Measurements from ENCODE around the gene SLC12A5.

Gene SLC12A5

DNA sequence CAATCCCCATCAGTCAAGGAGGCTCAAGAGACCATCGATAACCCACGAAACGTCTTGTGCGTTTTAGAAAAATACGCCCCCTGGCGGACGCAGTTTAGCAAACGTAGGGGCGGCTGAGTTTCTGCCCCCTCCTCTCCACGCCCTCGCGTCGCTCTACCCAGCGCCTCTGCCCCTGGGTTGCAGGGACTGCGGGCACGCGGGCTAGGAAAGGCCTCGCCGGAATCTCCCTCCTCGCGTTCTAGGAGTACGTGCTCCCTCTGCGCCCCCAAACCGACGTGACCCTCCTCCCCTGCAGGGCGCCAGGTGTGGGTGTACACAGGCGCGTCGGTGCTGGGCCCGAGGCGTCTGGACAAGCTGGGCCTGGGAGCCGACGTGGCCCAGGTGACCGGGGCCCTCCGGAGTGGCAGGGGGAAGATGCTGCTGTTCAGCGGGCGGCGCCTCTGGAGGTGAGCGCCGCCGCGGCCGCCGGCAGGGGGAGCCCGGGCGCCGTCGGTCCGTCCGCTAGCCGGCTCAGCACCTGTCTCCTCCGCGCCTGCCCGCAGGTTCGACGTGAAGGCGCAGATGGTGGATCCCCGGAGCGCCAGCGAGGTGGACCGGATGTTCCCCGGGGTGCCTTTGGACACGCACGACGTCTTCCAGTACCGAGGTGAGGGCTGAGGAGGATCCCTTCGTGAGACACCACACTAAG, 15.0 kb upstream of the SLC12A5 start (continued):
- TF ChIP-seq, protein P1, sequence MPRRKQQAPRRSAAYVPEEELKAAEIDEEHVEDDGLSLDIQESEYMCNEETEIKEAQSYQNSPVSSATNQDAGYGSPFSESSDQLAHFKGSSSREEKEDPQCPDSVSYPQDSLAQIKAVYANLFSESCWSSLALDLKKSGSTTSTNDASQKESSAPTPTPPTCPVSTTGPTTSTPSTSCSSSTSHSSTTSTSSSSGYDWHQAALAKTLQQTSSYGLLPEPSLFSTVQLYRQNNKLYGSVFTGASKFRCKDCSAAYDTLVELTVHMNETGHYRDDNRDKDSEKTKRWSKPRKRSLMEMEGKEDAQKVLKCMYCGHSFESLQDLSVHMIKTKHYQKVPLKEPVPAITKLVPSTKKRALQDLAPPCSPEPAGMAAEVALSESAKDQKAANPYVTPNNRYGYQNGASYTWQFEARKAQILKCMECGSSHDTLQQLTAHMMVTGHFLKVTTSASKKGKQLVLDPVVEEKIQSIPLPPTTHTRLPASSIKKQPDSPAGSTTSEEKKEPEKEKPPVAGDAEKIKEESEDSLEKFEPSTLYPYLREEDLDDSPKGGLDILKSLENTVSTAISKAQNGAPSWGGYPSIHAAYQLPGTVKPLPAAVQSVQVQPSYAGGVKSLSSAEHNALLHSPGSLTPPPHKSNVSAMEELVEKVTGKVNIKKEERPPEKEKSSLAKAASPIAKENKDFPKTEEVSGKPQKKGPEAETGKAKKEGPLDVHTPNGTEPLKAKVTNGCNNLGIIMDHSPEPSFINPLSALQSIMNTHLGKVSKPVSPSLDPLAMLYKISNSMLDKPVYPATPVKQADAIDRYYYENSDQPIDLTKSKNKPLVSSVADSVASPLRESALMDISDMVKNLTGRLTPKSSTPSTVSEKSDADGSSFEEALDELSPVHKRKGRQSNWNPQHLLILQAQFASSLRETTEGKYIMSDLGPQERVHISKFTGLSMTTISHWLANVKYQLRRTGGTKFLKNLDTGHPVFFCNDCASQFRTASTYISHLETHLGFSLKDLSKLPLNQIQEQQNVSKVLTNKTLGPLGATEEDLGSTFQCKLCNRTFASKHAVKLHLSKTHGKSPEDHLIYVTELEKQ (tag by site-specific recombination; IDR thresholded peaks at IDR 0.05; ENCODE audit: borderline replicate concordance), result no peak
- TF ChIP-seq, protein P2, sequence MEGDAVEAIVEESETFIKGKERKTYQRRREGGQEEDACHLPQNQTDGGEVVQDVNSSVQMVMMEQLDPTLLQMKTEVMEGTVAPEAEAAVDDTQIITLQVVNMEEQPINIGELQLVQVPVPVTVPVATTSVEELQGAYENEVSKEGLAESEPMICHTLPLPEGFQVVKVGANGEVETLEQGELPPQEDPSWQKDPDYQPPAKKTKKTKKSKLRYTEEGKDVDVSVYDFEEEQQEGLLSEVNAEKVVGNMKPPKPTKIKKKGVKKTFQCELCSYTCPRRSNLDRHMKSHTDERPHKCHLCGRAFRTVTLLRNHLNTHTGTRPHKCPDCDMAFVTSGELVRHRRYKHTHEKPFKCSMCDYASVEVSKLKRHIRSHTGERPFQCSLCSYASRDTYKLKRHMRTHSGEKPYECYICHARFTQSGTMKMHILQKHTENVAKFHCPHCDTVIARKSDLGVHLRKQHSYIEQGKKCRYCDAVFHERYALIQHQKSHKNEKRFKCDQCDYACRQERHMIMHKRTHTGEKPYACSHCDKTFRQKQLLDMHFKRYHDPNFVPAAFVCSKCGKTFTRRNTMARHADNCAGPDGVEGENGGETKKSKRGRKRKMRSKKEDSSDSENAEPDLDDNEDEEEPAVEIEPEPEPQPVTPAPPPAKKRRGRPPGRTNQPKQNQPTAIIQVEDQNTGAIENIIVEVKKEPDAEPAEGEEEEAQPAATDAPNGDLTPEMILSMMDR (tag by site-specific recombination; IDR thresholded peaks at IDR 0.05), result peak; percentile 79; the same call in 1 of the 2 replicates
- TF ChIP-seq ZNF24 (tag by site-specific recombination; IDR thresholded peaks at IDR 0.05), result 0 out of 2 replicates have a peak, but pooled peaks have one; percentile 54
- TF ChIP-seq ZNF155 (tag by site-specific recombination; IDR thresholded peaks at IDR 0.05), result no peak
- TF ChIP-seq, protein P3, sequence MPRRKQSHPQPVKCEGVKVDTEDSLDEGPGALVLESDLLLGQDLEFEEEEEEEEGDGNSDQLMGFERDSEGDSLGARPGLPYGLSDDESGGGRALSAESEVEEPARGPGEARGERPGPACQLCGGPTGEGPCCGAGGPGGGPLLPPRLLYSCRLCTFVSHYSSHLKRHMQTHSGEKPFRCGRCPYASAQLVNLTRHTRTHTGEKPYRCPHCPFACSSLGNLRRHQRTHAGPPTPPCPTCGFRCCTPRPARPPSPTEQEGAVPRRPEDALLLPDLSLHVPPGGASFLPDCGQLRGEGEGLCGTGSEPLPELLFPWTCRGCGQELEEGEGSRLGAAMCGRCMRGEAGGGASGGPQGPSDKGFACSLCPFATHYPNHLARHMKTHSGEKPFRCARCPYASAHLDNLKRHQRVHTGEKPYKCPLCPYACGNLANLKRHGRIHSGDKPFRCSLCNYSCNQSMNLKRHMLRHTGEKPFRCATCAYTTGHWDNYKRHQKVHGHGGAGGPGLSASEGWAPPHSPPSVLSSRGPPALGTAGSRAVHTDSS (tag by site-specific recombination; IDR thresholded peaks at IDR 0.05), result no peak
- TF ChIP-seq REPIN1 (tag by site-specific recombination; IDR thresholded peaks at IDR 0.05; ENCODE audit: low read depth), result no peak
- TF ChIP-seq SALL2 (tag by site-specific recombination; IDR thresholded peaks at IDR 0.05; ENCODE audit: borderline replicate concordance), result no peak
- TF ChIP-seq KLF8 (tag by site-specific recombination; IDR thresholded peaks at IDR 0.05), result peak; percentile 78
- TF ChIP-seq, protein P4, sequence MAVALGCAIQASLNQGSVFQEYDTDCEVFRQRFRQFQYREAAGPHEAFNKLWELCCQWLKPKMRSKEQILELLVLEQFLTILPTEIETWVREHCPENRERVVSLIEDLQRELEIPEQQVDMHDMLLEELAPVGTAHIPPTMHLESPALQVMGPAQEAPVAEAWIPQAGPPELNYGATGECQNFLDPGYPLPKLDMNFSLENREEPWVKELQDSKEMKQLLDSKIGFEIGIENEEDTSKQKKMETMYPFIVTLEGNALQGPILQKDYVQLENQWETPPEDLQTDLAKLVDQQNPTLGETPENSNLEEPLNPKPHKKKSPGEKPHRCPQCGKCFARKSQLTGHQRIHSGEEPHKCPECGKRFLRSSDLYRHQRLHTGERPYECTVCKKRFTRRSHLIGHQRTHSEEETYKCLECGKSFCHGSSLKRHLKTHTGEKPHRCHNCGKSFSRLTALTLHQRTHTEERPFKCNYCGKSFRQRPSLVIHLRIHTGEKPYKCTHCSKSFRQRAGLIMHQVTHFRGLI (tag by site-specific recombination; IDR thresholded peaks at IDR 0.05), result no peak
- peak; percentile 87 for TF ChIP-seq ZFHX2 (tag by site-specific recombination; conservative IDR thresholded peaks at IDR 0.05)
- peak; percentile 81 for TF ChIP-seq ZNF76 (tag by site-specific recombination; IDR thresholded peaks at IDR 0.05; ENCODE audit: borderline replicate concordance, low read depth)
- no peak for TF ChIP-seq ZNF112 (tag by site-specific recombination; IDR thresholded peaks at IDR 0.05)
- TF ChIP-seq ZNF664 (tag by site-specific recombination; IDR thresholded peaks at IDR 0.05), result no peak
- TF ChIP-seq ZNF791 (tag by site-specific recombination; IDR thresholded peaks at IDR 0.05), result no peak
- TF ChIP-seq, protein P5, sequence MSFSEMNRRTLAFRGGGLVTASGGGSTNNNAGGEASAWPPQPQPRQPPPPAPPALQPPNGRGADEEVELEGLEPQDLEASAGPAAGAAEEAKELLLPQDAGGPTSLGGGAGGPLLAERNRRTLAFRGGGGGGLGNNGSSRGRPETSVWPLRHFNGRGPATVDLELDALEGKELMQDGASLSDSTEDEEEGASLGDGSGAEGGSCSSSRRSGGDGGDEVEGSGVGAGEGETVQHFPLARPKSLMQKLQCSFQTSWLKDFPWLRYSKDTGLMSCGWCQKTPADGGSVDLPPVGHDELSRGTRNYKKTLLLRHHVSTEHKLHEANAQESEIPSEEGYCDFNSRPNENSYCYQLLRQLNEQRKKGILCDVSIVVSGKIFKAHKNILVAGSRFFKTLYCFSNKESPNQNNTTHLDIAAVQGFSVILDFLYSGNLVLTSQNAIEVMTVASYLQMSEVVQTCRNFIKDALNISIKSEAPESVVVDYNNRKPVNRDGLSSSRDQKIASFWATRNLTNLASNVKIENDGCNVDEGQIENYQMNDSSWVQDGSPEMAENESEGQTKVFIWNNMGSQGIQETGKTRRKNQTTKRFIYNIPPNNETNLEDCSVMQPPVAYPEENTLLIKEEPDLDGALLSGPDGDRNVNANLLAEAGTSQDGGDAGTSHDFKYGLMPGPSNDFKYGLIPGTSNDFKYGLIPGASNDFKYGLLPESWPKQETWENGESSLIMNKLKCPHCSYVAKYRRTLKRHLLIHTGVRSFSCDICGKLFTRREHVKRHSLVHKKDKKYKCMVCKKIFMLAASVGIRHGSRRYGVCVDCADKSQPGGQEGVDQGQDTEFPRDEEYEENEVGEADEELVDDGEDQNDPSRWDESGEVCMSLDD (tag by site-specific recombination; IDR thresholded peaks at IDR 0.05), result no peak; the same call in 1 of the 2 replicates
- peak; percentile 39 for TF ChIP-seq ZIC2 (tag by site-specific recombination; IDR thresholded peaks at IDR 0.05)
- TF ChIP-seq EGR2 (tag by site-specific recombination; IDR thresholded peaks at IDR 0.05; ENCODE audit: low read depth), result peak; percentile 87
- TF ChIP-seq ZEB2 (tag by site-specific recombination; IDR thresholded peaks at IDR 0.05), result peak; percentile 83
- TF ChIP-seq, protein P6, sequence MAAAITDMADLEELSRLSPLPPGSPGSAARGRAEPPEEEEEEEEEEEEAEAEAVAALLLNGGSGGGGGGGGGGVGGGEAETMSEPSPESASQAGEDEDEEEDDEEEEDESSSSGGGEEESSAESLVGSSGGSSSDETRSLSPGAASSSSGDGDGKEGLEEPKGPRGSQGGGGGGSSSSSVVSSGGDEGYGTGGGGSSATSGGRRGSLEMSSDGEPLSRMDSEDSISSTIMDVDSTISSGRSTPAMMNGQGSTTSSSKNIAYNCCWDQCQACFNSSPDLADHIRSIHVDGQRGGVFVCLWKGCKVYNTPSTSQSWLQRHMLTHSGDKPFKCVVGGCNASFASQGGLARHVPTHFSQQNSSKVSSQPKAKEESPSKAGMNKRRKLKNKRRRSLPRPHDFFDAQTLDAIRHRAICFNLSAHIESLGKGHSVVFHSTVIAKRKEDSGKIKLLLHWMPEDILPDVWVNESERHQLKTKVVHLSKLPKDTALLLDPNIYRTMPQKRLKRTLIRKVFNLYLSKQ (tag by site-specific recombination; IDR thresholded peaks at IDR 0.05; ENCODE audit: borderline replicate concordance), result no peak
- no peak for TF ChIP-seq ZNF555 (tag by site-specific recombination; conservative IDR thresholded peaks at IDR 0.05)
- TF ChIP-seq ZNF394 (tag by site-specific recombination; IDR thresholded peaks at IDR 0.05; ENCODE audit: borderline replicate concordance), result peak; percentile 56; the same call in 1 of the 2 replicates
- peak; percentile 78 for TF ChIP-seq KLF16 (tag by site-specific recombination; IDR thresholded peaks at IDR 0.05)
- peak; percentile 43; the same call in 1 of the 2 replicates for TF ChIP-seq WT1 (tag by site-specific recombination; IDR thresholded peaks at IDR 0.05)
- TF ChIP-seq GLIS2 (tag by site-specific recombination; IDR thresholded peaks at IDR 0.05), result peak; percentile 72
- TF ChIP-seq ZSCAN30 (tag by site-specific recombination; IDR thresholded peaks at IDR 0.05), result peak; percentile 9; the same call in 1 of the 2 replicates
- TF ChIP-seq SP2 (tag by site-specific recombination; IDR thresholded peaks at IDR 0.05), result peak; percentile 28; the same call in 1 of the 2 replicates
- TF ChIP-seq ZNF548 (tag by site-specific recombination; IDR thresholded peaks at IDR 0.05), result no peak
